ENCODE data around the gene MYO3A. TPM values are rescaled to one million over a fixed set of nuclear protein-coding genes. Genes with fewer than 3 reads are reported as not detected.

MYO3A gene
- total and polyA plus RNA-seq, 2 of the 4 experiments (the other 2 are of a cell fraction), result not detected

- no TSS peak for BruUV-seq (replicated peaks)
- in situ Hi-C loops (cut with MboI; ENCODE audit: low sequenced_read_pairs), result no loop called here
- Histone ChIP-seq H2BK120ac (ENCODE audit: low read depth, low read length) (no peak overlapping the region), H4K8ac (ENCODE audit: low read depth in 2 of 2, low read length in 2 of 2) (no peak overlapping the region), H3K9me1 (ENCODE audit: insufficient read depth, low read length) (no peaks in the 10 kb centered on the region), H4K20me1 (ENCODE audit: insufficient read depth, low read length) (no peaks in the 10 kb centered on the region), H3K4me3 (ENCODE audit: insufficient read depth, low read depth, low read length) (no peak overlapping the region), H2AFZ (replicated peaks; ENCODE audit: low read length, poor library complexity) (no peak overlapping the region), H3K9me3 (ENCODE audit: control insufficient read depth, insufficient read depth, low read length) (peaks cover 7% of the 10 kb centered on the region; the same call in 1 of the 2 replicates), H3K4me2 (ENCODE audit: low read depth, low read length) (no peak overlapping the region), H3K23ac (ENCODE audit: low read depth, low read length) (no peak overlapping the region), H3K4me1 (ENCODE audit: control insufficient read depth, insufficient read depth, low read length) (no peaks in the 10 kb centered on the region), H4K5ac (ENCODE audit: low read depth, low read length) (no peak overlapping the region), H3K14ac (replicated peaks; ENCODE audit: low read depth, low read length) (no peak overlapping the region), H2BK5ac (ENCODE audit: low read depth, low read length, poor library complexity, severe bottlenecking) (no peak overlapping the region), H3K79me1 (ENCODE audit: low read depth in 1 of 2, low read length in 2 of 2) (no peaks in the 10 kb centered on the region), H3K56ac (ENCODE audit: extremely low read depth, insufficient read depth, low read length) (no peak overlapping the region), H2AK5ac (ENCODE audit: low read depth, low read length) (no peak overlapping the region), H3K27ac (ENCODE audit: insufficient read depth, low read length) (no peak overlapping the region), H3K9ac (ENCODE audit: low read depth, low read length) (no peak overlapping the region), H2BK15ac (ENCODE audit: low read depth, low read length) (no peak overlapping the region), H2BK20ac (ENCODE audit: low read depth, low read length) (no peak overlapping the region), H2AK9ac (replicated peaks; ENCODE audit: low read depth, low read length, poor library complexity) (no peak overlapping the region), H3K36me3 (ENCODE audit: control insufficient read depth, insufficient read depth, low read length) (no peaks in the 10 kb centered on the region), H3K27me3 (ENCODE audit: control insufficient read depth, insufficient read depth, low read length) (no peaks in the 10 kb centered on the region), H3K18ac (ENCODE audit: low read depth, low read length) (no peak overlapping the region), H3K4ac (ENCODE audit: low read depth, low read length) (no peak overlapping the region), H4K91ac (ENCODE audit: insufficient read depth, low read depth, low read length) (no peak overlapping the region)
- no CpG with 5 or more reads among the region's 4 CpGs for WGBS, 2 experiments (ENCODE audit: extremely low coverage in 2 of 2, insufficient read length in 1 of 2)
- ATAC-seq (ENCODE audit: low read depth) (no peak), DNase-seq (no peak)
- intact Hi-C loops (cut with micrococcal nuclease), result no loop called here
- dilution Hi-C loops (cut with HindIII; ENCODE audit: low sequenced_read_pairs, unreplicated experiment), result no loop called here
- CTCF ChIA-PET, result no interaction called here
- no peak for TF ChIP-seq POLR2A (IDR thresholded peaks at IDR 0.05; ENCODE audit: low read depth, low read length)
- TF ChIP-seq CEBPB (IDR thresholded peaks at IDR 0.05; ENCODE audit: low read depth, low read length), result no peak
- TF ChIP-seq USF2 (IDR thresholded peaks at IDR 0.05; ENCODE audit: low read depth, low read length), result no peak
- TF ChIP-seq RCOR1 (IDR thresholded peaks at IDR 0.05; ENCODE audit: insufficient replicate concordance, low read length), result no peak
- TF ChIP-seq CHD1 (IDR thresholded peaks at IDR 0.05; ENCODE audit: low read depth, low read length), result no peak
- no peak for TF ChIP-seq RFX5 (IDR thresholded peaks at IDR 0.05; ENCODE audit: low read depth, low read length)
- no peak for TF ChIP-seq SMC3 (IDR thresholded peaks at IDR 0.05; ENCODE audit: low read depth, low read length)
- no peak for TF ChIP-seq MAZ (IDR thresholded peaks at IDR 0.05; ENCODE audit: borderline replicate concordance, low read depth, low read length)
- no peak for TF ChIP-seq RAD21 (IDR thresholded peaks at IDR 0.05; ENCODE audit: low read length)
- no peak for TF ChIP-seq NFE2L2 (IDR thresholded peaks at IDR 0.05; ENCODE audit: low read depth, low read length)
- no peak for TF ChIP-seq MXI1 (IDR thresholded peaks at IDR 0.05; ENCODE audit: borderline replicate concordance, low read depth, low read length)
- POLR2A ChIA-PET (ENCODE audit: unreplicated experiment), result no interaction called here
These were observed 31.6 kb downstream of the MYO3A start for GRCh38 chr10:25965584-25965983.
